Type B pancreatic cell (in vitro differentiated cells): ENCODE results near the gene LHFPL2. TPM values are rescaled to one million over a fixed set of nuclear protein-coding genes. Genes with fewer than 3 reads are reported as not detected.

ENCODE experiments used
- DNase-seq: peaks from one replicate; pipeline ENCODE4 v3.0.0; 2021; ENCODE audit warnings: mixed read lengths; ENCODE audit not compliant: unreplicated experiment; ENCODE audit errors: extremely low spot score
- H3K27ac Mint-ChIP-seq: 2 replicates; pipeline ENCODE4 v1.8.0; 2021; ENCODE audit warnings: mild to moderate bottlenecking, mixed read lengths
- H3K27me3 Mint-ChIP-seq: 2 replicates; pipeline ENCODE4 v1.8.0; 2021; ENCODE audit warnings: mixed read lengths
- H3K36me3 Mint-ChIP-seq: 2 replicates; pipeline ENCODE4 v1.8.0; 2021; ENCODE audit warnings: mixed read lengths
- H3K4me1 Mint-ChIP-seq: one replicate; pipeline ENCODE4 v1.8.0; 2021; ENCODE audit warnings: mixed read lengths; ENCODE audit not compliant: unreplicated experiment
- H3K4me3 Mint-ChIP-seq: 2 replicates; pipeline ENCODE4 v1.8.0; 2021; ENCODE audit warnings: mild to moderate bottlenecking, mixed read lengths
- H3K9me3 Mint-ChIP-seq: 2 replicates; pipeline ENCODE4 v1.8.0; 2021; ENCODE audit warnings: mixed read lengths
- CTCF ChIP-seq: fragments of 200-600 bp; sonication (generic); conservative IDR thresholded peaks from 2 replicates; pipeline ENCODE4 v1.5.0; 2021; ENCODE audit warnings: antibody characterized with exemption, mild to moderate bottlenecking
- total RNA-seq: library from RNA; stranded (reverse); gene quantifications from 2 replicates; pipeline ENCODE4 v1.2.1, GENCODE V29; 2021; ENCODE audit warnings: low replicate concordance

LHFPL2 gene
- total RNA-seq, 1 donor from 2014 or later = 35.3 TPM

GRCh38 chr5:78537821-78538220 lies 110.8 kb downstream of the LHFPL2 start:
- Mint-ChIP-seq H3K27me3 (no peaks in the 10 kb centered on the region), H3K36me3 (peaks cover 3% of the 10 kb centered on the region), H3K27ac (no peak overlapping the region), H3K9me3 (no peaks in the 10 kb centered on the region), H3K4me1 (peaks cover 46% of the 10 kb centered on the region), H3K4me3 (no peak overlapping the region)
- no peak for DNase-seq
- TF ChIP-seq CTCF = peak; percentile 63

DNA sequence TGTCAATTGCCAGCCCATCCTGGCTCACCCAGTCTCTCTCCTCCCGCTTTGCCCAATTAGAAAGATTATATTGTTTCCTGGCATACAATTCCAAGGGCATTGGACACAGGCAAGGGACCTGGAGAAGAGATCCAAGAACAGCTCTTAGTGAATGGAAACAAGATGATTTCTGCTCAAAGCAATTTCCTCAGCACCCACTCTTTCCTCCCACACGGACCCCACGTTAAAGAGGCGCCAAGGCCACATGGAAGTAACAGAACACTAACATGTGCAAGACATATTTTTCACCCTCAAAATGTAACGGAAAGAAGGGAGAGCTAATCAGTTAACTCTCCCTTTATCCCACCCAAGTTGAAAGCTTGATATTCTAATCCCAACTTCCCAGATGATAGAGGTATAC lies 111.2 kb downstream of the LHFPL2 start:
- Mint-ChIP-seq H3K9me3 (no peaks in the 10 kb centered on the region), H3K36me3 (peaks cover under 1% of the 10 kb centered on the region), H3K27ac (no peak overlapping the region), H3K4me3 (no peak overlapping the region), H3K27me3 (no peaks in the 10 kb centered on the region), H3K4me1 (peaks cover 42% of the 10 kb centered on the region)
- no peak for TF ChIP-seq CTCF
- no peak for DNase-seq

- no peak for TF ChIP-seq CTCF
- Mint-ChIP-seq H3K36me3 (no peaks in the 10 kb centered on the region), H3K27me3 (no peaks in the 10 kb centered on the region), H3K4me3 (no peak overlapping the region), H3K4me1 (peaks cover 36% of the 10 kb centered on the region), H3K27ac (no peak overlapping the region), H3K9me3 (no peaks in the 10 kb centered on the region)
- DNase-seq = no peak
Observed at GRCh38 chr5:78536661-78537196, 111.8 kb downstream of the LHFPL2 start.

DNA sequence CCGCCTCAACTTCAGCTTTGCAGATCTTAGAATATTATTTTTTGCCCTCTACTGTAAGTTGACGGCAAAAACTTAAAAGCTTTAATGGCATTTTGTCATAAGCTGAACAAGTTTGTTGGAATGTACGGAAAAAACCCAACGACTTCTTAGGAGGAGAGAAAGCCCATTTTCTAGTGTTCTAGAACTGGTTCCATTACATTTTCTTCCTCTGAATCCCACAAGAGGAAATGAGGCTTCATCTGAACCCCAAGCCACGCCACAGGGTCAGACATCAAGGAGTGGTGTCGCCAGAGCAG lies 113.7 kb downstream of the LHFPL2 start:
- no peak overlapping the region for H3K4me3 Mint-ChIP-seq
- no peak for TF ChIP-seq CTCF
- H3K4me1 Mint-ChIP-seq = peaks cover 25% of the 10 kb centered on the region

GRCh38 chr5:78534148-78534904 lies 114.2 kb downstream of the LHFPL2 start:
- no peak overlapping the region for H3K4me3 Mint-ChIP-seq
- H3K27me3 Mint-ChIP-seq = no peaks in the 10 kb centered on the region
- no peak for DNase-seq
- no peaks in the 10 kb centered on the region for H3K9me3 Mint-ChIP-seq
- no peak overlapping the region for H3K27ac Mint-ChIP-seq
- no peak for TF ChIP-seq CTCF
- peaks cover 25% of the 10 kb centered on the region for H3K4me1 Mint-ChIP-seq
- H3K36me3 Mint-ChIP-seq = peaks cover 5% of the 10 kb centered on the region

More for the DNA sequence above, 113.7 kb downstream of the LHFPL2 start:
- no peak for DNase-seq
- Mint-ChIP-seq H3K36me3 (peaks cover 5% of the 10 kb centered on the region), H3K27me3 (no peaks in the 10 kb centered on the region), H3K27ac (no peak overlapping the region), H3K9me3 (no peaks in the 10 kb centered on the region)
